ENCODE results near the gene DENND6A.
A peak's percentile ranks its signal among the peaks of the same experiment; 100 is the strongest.
"Not testable (repeated sequence)": the region's sequence is repeated elsewhere in the genome, so short reads cannot be mapped to it uniquely, and the experiment has no call there.

DENND6A gene

GRCh38 chr3:57624801-57625200 is 68.1 kb downstream of the DENND6A start:
- DNase-seq: no peak

GRCh38 chr3:57622362-57622761 is 70.5 kb downstream of the DENND6A start:
- no peak for DNase-seq

- no peak for DNase-seq
Observed at GRCh38 chr3:57617739-57618138, 75.1 kb downstream of the DENND6A start.

- DNase-seq: no peak
Observed at GRCh38 chr3:57616233-57616632, 76.6 kb downstream of the DENND6A start.

DNA sequence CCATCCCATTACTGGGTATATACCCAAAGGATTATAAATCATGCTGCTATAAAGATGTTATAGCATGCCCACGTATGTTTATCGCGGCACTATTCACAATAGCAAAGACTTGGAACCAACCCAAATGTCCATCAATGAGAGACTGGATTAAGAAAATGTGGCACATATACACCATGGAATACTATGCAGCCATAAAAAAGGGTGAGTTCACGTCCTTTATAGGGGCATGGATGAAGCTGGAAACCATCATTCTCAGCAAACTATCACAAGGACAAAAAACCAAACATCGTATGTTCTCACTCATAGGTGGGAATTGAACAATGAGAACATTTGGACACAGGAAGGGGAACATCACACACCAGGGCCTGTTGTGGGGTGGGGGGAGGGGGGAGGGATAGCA is 81.0 kb downstream of the DENND6A start:
- not testable (repeated sequence) for DNase-seq

DNA sequence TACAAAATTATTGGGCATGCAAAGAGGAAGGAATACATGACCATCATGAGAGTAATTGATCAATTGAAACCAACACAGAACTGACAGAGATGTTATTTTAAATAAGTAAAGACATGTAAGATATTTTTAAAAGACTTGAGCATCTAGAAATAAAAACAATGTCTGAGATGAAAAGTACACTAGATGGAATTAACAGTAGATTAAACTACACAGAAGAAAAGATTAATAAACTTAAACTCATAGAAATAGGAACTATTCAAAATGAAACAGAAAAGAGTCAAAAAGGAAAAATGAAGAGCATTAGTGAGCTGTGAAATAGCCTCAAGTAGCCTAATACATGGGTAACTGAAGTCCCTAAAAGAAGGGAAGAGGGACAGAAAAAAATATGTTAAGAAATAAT is 87.2 kb downstream of the DENND6A start:
- DNase-seq: no peak

DNA sequence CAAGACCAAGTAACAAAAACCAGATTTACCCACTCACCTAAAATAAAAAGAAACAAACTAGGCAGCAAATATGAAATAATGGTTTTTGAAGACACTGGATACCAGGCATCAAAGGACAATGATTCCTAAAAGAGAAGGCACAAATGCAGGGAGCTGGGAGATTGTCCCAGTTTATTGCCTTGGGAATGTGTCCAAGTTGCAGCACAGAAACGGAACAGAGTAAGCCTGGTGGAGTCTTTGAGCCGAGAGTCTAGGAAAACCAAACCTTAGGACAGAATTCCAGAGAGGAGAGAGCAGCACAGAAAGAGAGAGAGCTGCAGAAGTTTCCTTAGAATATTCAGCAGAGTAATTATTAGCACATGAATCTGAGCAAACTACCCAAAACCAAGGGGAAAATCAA is 87.9 kb downstream of the DENND6A start:
- DNase-seq: no peak

- no peak for DNase-seq
Observed at GRCh38 chr3:57600195-57600594, 92.7 kb downstream of the DENND6A start.

DNA sequence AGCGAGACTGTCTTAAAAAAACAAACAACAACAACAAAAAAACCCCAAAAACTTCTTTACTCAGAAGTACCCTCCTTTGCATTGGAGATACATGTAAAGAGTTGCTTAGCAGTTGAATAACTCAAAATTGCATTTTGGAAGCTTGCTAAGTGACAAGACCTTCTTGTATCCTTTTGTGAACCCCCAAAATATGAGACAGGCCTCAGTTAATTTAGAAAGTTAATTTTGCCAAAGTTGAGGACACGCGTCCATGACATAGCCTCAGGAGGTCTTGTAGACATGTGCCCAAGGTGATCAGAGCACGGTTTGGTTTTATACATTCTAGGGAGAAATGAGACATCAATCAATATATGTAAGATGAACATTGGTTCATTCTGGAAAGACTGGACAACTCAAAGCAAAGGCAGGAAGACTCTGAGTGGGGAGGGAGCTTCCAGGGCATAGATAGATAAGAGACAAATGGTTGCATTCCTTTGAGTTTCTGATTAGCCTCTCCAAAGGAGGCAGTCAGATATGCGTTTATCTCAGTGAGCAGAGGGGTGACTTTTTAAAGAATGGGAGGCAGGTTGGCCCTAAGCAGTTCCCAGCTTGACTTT is 94.0 kb downstream of the DENND6A start:
- no peak for DNase-seq

GRCh38 chr3:57597127-57597923 is 95.6 kb downstream of the DENND6A start, which contains the start of gene ARF4:
Gene ARF4 (minus strand): TSS chr3:57597344. CDS start chr3:57597140, 204 bp downstream.
- DNase-seq: peak; percentile 94 to 98

DNA sequence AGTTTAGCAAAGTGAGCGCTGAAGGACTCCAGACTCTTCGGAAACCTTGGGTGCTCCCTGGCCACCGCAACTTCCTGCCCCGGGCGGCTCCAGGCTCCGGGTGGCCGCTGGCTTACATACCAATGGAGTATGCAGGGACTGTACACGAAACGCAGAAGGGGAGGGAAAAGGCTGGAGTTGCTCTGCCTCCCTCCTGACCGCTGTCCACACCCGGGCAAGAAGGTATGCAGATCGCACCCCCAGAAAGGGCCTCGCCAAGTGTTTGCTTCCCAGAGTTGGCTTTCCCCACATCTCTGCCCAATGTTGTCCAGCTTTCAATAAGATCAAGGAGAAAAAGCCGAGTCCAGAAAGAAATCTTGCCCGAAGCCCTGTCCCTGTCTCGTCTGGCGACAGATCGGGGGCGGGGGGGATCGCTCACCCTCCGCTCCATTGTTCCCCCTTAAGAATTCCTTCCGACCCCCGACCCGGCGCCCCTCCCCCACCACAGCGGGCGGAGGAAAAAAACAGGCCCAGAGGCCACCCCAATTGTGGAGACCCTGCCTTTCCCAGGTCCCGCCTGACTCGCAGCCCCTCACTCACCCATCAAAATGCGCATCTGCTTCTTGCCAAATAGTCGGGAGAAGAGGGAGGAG is 96.3 kb downstream of the DENND6A start:
- peak in 1 of 2 experiments; percentile 6 for DNase-seq

- no peak for DNase-seq
Observed at GRCh38 chr3:57594576-57594975, 98.3 kb downstream of the DENND6A start.

DNA sequence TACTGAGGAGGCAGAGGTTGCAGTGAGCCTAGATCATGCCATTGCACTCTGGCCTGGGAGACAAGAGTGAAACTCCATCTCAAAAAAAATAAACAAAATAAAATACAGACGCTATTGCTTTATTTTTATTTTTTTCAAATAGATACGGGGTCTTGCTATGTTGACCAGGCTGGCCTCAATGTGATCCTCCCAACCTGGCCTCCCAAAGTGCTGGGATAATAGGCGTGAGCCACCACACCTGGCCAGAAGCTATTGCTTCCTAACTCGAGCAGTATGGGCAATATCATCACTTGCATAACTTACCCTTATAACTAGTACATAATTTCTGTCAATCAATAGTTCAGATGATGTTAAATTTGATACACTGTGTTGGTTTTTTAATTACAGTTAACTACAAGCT is 98.7 kb downstream of the DENND6A start:
- DNase-seq: no peak

DNA sequence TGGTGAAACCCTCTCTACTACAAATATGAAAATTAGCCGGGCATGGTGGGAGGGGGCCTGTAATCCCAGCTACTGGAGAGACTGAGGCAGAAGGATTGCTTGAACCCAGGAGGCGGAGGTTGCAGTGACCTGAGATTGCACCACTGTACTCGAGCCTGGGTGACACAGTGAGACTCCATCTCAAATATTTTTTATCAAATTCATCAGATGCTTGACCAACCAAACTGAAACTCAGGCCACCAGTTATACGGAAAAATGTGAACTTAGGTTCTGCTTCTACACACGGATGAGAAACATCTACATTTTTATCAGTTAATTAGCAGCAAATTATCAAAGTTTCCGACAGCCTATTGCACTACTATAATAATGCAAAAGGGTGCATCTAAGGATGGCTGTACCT is 100.6 kb downstream of the DENND6A start:
- DNase-seq: no peak

- no peak for DNase-seq
Observed at GRCh38 chr3:57587905-57588304, 105.0 kb downstream of the DENND6A start.

DNA sequence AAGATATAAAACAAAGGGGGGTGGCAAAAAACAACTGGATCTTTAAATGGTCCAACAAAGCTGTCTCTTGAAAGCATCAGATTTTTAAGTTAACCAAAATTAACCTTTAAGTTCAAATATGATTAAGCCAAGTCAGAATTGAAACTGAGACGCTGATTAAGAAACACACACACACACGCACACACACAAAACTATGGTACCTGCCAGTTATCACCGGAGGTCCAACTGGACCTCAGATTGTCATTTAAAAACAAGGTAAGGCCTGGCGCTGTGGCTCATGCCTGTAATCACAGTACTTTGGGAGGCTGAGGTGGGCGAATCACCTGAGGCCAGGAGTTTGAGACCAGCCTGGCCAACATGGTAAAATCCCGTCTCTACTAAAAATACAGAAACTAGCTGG is 106.1 kb downstream of the DENND6A start:
- DNase-seq: no peak

DNA sequence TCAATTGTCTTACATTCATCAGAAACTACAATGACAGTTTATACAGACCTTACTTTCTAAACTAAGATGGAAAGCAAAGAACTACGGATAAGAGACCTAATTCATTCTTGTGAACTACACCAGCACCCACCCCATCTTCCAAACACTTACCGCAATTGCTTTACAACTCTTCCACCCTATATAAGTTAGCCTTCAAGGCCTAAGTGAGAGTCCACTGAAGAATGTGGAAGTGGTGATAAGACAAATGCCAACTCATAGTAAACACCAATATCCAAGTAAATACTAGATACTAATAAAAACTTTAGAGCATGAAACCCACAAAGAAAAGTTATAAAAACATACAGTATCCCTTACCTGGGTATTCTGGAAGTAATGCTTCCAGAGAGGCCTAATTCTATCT is 109.3 kb downstream of the DENND6A start:
- DNase-seq: no peak

- DNase-seq: peak; percentile 5 to 49
Observed at GRCh38 chr3:57582474-57583168, 110.3 kb downstream of the DENND6A start.

DNA sequence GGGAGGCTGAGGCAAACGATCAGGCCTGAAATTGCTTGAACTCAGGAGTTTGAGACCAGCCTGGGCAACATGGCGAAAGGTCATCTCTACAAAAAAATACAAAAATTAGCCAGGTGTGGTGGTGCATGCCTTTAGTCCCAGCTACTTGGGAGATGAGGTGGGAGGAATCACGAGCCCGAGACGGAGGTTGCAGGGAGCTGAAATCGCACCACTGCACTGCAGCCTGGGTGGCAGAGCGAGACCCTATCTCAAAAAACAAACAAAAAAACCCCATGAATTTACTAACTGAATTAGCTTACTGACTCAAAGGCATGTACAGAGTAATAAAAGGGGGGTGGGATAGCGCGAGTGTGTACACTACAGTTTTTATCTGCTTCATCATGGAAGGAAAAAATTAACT is 115.1 kb downstream of the DENND6A start:
- DNase-seq: no peak

- DNase-seq: no peak
Observed at GRCh38 chr3:57575966-57576626, 116.8 kb downstream of the DENND6A start.

All from NCI-H2081 (cell line).